ENCODE measurements around the gene RAD9A.

Gene RAD9A

DNA sequence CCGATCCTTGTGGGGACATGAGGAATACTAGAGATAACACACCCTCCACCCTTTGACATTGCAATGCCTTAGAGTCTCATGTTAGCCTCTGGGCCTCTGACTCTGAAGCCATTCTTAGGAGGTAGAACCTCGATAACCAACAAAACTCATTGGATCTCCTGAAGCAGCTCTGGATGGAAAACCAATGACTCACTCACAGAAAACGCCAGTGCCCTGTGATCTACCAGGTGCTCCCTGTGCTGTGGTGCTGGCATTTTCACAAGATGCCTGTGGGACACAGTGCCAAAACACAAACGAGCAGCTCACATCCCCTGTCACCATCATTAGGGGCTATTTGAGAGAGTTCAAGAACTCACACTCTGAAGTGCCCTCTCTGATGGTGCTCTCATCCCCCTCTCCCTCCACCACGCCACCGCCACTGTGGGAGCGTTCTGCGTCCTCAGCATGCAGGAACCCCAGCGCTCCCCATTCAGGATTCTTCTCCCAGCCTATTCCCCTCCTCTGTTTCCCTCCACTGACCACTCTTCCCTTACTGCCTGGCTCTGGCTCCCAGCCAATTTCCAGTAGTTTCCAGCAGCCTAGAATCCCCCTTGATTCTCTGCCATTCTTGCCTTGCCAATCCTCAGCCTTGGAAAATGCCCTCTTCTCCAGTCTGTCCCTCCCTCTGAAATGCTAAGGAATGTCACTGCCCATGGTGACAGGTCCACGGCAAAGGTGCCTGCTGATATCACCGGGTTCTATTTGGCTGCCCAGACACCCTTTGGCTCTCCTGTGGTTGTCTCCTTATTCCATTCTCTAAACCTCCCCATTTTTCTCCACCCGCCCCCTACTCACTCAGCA lies 33.7 kb upstream of the RAD9A start:
- DNase-seq, result no peak

DNA sequence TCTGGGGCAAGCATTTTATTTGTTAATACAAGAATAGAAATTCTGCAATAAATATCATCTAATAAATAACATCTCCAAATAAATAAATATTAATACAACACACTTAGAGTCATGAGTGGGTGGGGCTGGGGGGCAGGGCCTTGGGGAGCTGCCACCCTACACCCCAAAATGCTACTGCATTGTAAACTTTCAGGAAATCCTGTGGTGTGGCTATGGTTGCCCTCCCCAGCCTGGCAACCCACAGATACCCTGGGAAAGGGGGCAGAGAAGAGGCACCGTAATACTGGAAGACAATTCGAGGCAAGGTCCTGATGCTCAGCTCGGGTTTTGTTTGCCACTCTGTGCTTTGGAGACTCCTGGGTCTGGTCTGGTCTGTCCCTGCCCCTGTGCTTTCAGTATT lies 27.6 kb upstream of the RAD9A start:
- DNase-seq, result no peak

DNA sequence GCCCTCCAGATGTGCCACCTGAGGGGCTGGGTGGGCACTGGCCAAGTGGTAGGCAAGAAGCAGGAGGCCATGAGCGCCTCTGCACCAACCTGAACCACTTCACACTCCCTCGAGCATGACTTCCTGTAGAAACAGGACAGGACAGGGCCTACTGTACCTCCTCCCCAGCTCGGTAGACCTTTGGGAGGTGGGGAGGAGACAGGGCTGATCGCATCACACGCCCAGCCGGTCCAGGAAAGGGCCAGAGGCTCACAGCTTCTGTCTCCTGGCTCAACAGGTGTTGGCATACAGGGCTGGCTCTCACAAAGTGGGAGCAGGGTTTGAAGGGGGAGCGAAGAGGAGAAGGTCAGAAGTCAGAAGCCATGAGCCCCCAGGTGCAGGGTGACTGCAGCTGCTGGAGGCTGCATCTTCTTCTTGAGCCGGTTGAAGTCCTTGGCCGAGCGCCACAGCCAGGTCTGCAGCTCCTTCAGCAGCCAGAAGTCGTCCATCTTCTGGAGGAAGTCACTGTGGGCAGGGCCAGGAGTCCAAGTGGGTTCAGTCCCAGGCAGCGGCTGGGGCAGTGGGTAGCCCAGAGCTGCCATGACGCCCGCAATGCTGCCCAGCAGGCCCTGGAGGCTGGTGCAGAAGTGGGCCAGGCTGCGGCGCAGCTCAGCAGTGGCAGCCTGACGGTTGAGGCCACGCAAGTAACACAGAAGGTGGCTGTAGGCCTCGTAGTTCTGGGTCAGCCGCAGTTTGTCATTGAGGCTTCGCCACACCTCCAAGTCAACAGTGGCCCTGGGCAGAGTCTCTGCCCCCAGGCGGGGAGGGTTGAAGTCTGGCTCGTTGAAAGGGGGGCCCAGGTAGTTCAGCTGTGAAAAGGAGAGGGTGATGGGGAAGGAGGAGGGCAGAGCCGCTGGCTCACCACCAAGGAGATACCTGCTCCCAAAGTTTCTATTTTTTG lies 26.7 kb upstream of the RAD9A start:
- DNase-seq, result no peak

DNA sequence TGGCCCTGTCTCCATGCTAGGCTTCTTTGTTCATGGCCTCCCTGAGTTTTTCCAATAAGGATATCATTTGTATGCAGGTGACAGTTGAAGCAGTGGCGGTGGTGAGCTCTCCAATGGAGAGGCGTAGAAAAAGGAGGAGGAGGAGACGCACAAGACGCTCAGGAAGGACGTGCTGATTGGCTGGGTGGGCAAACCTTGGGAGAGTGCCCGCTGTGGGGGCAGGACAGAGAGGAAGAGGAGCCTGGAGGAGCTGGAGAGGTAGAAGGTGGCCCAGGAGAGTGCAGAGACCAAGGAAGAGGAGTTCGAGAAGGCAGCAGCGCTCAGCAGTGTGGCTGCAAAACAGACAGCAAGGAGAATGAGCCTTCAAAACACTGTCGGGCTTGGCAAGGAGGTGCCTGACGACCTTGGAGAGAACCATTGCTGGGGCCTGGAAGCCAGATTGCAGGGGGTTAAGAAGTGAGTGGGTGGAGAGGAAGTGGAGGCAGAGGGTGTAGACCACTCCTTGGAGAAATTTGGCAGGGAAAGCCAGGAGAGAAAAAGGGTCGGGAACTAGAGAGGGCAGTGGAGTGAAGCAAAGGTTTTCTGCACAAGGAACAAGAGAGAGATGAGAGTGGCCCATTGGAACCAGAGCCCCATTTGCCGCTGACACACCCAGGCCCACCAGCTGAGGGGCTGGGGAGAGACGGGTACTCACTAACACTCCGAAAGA lies 25.9 kb upstream of the RAD9A start:
- no peak for DNase-seq

DNA sequence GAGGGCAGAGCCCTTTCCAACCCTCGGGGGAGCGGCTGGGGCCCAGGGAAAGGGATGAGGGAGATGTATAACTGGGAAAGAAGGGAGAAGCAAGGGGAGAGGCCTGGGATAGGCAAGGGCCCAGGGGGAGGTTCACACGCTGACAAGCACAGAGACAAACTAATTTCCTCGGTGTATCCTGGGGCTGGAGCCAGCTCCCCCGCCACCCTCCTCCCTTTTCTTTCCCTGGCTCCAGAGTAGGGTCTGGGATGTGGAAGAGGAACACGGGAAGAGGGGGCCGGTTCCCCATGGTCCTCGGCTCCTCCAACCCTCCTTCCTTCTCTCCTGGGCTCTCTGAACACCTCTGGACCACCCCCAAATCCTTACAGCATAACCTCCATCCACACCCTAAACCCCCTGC lies 25.2 kb upstream of the RAD9A start:
- no peak for DNase-seq

DNA sequence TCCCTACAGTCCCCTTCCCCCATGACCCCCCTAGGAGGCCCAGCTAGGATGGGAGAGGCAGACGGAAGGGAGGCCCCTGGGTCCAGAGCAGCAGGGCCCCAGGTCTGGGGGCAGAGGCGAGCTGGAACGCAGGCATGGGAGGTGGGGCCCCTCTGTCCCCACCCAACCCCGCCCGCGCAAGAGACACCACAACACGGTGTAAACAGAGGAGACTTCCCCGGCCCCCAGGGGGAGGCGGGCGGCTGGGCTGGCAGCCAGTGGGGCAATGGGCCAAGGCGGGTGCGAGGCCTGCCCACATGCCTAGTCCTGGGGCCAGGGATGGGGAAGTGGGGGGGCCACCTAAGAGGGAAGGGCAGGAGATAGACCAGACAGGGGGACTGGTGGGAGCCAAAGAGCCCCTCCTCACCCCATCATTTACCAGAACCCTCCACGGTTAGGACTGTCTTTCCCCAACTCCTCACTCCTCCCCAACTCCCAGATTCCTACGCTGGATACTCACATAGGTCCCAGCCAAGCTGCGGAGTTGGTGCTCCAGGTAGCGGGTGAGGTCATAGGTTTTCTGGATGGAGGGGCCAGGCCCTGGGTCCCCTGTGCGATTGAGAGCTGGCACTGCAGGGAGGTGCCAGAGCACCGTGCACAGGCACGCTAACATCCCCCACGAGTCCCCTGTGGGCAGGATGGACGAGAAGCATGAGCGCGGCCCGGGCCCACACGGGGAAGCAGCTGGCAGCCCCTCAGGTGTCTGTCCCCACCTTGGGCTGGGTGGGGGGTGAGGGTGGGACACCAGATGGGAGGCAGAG lies 24.6 kb upstream of the RAD9A start:
- DNase-seq, result no peak

DNA sequence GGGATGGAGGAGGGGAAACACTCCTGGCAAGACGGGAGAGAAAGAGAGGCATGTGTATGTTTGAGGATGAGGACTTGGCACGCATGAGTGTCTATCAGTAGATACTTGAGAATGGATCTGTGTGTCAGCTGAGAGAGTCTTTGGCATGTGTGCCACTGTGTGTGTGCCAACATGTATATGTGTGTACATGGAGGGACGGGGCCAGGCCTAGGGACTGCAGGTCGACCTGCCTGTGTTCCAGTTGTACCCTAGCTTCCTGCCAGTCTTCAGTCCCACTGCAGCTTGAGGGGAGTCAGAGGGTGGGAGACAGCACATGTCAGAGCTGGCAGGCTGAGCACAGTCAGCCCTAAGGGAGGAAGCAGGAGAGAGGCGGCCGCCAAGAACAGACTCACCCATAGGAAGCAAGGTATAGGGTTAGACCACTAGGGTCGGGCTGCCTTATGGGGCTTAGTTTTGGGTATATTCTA lies 24.0 kb upstream of the RAD9A start:
- DNase-seq, result no peak

DNA sequence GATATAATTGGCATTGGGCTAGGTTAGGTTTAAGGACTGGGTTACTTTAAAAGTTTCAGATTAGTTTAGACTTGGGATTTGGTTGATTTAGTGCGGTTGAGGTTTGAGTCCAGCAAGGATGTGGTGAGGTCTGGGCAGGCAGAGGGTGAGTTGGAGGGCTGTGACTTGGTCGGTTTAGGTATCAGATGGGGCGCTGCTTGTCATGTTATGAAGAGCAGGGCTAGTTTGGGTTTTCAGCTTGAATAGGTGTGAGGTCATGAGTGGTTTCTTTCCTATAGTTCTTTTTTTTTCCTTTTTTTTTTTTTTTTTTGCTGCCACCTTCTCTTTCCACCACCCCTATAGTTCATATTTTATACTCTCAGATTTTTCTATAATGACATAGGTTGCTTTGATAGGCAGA lies 23.2 kb upstream of the RAD9A start:
- no peak for DNase-seq

DNA sequence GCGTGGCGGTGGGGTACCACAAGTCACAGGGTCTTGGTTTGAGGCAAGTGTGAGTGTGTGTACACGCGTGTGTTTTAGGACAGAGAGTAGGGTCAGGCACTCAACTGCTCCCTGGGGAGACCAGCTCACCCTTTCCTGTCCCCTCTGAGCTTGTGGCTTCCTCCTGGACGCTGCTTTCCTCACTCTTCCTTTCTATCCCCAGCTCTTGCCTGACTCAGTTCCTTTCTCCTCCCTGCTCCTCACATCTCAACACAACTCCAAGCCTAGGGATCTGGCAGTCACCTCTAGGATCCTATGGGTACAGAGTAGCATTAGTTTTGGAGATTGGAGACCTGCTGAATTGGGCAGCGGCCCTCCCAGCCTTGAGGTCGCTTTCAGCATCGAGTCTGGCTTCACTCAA lies 22.5 kb upstream of the RAD9A start:
- no peak for DNase-seq

DNA sequence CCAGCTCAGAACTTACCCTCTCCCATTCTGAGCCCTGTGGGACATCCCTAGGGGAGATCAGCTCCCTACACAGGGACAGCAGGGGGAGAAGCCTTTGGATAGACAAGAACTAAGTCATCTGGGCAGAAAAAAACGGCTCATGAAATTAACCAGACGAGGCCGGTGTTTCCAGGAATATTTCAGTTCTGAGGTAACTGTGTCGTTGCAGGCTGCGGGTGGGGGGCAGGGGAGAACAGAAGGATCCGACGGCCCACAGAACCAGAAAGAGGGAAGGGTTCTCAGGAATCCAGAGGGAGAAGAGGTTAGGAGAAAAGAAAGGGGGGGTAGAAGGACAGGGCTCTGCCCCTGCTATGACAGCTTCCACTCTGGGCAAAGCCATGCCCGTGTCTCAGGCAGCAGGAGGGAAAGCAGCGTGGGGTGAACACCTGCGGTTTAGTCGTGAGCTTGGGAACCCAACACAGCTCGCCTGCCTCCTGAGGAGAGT lies 21.9 kb upstream of the RAD9A start:
- no peak for DNase-seq

DNA sequence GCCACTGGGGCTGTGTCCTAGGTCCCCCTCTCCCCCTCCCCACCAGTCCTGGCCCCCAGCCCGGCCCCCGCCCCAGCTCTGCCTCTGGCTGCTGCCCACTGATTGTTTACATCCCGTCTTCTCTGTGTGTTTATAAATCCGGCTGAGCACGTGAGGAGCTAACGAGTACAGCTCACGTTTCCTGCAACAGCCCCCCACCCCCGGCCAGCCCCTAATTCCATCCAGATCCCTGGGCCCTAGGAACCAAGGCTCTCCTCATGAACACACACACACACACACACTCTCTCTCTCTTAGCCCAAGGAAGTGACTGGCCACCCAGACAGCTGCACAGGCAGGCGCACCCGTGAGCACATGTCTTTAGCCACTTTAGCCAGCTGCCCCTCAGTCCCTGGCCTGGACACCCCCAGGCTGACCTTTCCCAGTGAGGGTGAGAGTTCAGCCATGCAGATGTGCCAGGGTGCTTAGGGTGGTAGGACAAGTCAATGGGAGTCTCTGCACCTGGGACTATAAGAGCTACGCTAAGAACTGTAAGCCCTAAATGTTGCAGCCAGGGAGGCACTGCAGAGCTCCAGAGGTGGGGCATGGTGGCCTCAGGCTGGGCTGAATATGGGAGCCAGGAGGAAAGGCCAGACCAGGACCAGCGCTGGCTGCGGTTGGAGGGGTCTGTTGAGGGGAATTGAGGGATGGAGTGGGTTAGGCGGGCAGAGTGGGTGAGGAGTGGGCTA lies 21.3 kb upstream of the RAD9A start:
- DNase-seq, result no peak

DNA sequence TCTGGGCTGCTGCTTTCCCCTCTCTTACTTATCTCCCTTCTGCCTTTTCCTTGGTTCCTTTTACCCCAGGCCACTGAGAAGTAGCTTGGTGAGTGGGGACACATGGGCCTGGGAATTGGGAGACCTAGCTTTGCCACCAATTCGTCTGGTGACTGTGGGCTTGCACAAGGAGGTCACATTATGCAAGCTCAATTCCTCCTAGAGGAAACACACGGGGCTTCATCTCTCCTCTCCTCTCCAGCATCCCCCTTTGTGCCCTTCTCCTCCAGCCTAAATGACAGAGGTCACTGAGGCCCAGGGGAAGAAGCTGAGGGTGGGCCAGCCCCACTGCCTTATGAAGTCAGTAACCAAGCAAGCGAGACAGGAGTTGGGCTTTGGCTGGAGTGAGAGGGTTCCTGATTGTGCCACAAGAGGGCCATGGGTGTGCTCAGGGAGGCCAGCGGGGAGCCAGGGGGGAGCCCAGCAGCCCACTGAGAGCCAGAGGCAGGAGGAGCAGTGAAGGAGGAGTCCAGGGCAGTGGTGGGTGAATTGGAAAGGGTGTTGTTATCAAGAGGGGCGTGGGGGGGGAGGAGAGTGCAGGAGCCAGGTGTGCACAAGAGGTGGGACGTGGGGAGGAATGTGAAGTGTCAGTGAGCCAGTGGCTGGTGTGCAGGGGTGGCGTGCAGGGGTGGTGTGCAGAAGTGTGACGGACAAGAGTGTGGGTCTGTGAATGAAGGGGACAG lies 20.4 kb upstream of the RAD9A start:
- peak; percentile 40 to 42 for DNase-seq

DNA sequence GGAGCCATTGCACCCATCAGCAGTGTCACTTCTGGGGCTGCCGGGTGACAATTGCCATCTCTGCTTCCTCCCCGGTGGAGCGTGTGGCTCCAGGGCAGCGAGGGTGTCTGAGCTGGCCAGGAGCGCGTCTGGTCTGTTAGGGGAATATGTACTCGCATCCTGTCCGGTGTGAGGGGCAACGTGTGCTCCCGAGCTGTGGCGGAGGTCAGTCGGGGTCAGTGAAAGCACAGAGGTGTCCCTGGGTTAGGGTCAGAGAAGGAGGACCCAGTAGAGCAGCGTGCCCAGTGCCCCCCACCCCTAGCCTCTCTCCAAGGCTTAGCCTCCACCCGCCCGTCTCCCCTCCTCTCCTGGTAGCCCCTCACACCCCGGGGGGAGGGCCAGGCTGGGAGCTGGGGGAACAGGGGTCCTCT lies 19.9 kb upstream of the RAD9A start:
- DNase-seq, result no peak

DNA sequence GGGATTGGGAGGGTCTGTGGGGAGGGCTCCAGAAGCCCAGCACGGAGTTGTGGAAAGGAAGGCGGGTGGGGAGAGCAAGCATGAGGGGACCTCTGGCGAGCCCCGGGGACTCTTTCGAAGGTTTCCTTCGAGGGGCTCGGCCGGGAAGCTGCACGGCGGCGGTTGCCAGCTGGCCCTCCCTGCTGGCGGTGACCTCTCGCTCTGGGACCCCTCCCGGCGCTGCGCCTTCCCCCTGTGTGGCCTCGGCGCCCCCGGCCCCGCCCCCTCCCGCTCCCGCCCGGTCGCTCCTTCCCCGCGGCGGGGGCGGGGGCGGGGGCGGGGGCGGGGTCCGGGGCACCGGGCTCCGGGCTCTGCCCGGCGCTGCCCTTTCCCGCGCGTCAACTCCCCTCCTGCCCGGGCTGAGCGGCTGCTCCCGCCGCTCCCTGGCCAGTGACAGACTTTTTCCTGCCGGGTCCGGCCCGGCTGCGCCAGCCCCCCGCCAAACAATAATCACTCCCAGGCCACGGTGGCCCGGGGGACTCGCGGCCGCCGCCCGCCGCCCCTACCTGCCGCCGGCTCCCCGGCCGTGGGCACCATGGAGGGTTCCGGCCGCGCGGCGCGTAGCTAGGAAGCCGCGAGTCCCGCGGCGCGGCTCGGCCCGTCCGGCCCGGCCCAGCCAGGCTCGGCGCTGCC lies 19.3 kb upstream of the RAD9A start:
- DNase-seq, result no peak

DNA sequence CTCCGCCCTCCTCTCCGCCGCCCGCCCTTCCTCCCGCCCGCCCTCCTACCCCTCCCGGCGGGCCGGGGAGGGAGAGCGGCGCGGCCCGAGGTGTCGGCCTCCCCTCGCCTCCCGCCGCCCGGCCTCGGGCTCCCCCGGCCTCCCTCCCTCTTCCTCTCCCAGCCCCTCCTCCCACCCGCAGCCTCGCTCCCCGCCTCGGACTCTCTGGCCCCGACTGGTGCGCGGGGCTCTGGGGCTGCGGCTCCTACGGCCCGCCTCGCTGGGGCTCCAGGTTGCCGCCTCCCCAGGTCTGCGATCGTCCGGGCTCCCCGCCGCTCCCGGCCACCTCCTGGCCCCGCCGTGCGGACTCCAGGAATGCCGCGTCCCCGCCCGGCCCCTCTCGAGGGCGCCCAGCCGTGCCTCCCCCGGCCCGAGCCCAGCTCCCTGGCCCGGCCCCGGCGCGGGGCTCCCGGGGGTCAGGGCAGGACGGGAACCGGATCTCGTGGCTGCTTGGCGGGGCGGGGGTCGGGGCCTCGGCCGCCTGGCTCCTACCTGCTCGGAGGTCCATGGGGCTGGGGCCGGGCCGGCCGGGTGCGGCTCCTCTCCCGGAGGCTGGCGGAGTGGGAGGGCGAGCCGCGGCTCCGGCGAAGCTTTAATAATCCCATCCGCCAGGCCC lies 18.7 kb upstream of the RAD9A start, which contains the start of gene CLCF1:
Gene CLCF1, minus strand, starts transcription at position 606 of the 655 bp plus-strand sequence. Its CDS starts 59 bp downstream, at position 547.
- DNase-seq, result peak; percentile 36 to 59

DNA sequence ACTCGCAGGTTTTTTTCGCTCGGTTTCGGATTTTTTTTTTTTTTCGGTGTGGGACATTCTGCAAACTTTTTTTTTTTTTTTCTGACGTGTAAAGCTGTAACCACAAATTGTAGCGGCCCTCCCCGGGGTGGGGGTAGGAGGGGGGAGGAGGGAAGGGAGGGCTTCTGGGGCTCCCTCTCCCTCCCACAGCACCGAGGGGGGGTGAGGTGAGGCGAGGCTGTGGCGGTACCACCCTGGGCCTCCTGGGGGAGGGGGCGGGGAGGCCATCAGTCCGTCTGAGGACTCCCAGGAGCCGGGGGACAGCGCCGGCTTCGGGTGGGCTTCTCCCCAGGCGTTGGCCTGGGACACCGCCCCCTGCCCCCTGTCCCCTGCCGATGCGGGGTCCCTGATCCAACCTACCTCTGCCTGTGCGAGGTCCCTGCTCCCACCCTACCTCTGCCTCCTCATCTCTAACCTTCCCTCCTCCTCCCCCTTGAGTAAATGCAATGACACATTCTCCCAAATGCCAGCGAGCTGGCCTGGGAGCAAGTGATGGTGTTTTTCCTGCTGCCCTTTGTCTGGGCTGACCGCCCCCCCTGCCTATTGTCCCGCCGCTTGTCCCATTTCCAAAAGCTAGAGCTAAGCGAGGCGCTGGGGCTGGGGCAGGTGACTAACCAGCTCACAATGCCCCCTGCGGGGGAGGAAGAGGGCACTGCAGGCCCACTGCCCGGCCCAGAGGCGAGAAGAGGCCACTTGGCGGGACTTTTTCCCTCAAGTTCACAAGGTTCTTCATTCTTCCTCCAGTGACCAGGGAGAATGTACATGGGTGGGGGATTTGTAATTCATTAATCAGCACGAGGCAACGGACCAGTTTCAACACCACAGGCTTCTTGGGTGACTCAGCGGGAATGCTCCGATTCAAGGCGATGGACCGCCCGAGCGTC lies 17.9 kb upstream of the RAD9A start:
- peak; percentile 57 to 70 for DNase-seq

DNA sequence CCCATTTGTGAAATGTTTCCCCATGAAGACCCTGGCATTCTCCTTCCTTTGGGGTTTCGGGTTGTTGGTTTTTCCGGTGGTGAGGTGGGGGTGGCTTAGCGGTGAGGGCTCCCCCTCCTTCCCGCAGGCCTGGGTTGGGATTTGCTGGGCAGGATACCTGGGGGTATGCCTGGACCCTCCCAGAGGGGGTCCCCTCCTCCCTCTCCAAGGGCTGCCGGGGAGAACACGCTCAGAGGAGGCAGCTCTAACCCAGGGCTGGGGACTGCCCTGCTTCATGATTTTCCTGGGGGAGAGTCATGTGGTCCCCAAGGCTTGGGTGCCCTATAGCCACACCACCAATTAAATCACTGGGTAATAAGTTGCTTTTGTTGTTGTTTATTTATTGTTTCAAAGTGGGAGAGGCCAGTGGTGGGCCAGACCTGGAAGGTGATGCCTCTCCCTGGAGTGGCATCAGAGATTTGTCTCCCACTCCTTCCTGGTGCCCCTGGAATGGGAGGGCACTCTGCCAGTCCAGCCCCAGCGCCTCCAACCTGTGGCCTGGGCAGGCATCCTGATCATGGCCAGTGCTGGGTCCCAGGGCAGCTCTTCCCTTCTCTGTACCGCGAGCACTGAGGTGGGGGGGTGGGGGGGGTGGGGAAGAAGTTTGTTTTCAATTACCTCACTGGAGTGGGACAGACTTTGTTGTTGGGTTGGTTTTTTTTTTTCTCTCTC lies 17.1 kb upstream of the RAD9A start:
- no peak for DNase-seq
